Mesenchymal stem cell (in vitro differentiated cells and primary cell): ENCODE data around the gene KRT13.

Experiments
- DNase-seq: peaks from one replicate; pipeline ENCODE4 v3.0.0-alpha.2; 2013
- H2AFZ ChIP-seq: one replicate; pipeline ENCODE4 v1.6.1; 2013; ENCODE audit warnings: low read depth, mild to moderate bottlenecking, control low read depth, inconsistent platforms, low read length, moderate library complexity
- H2AK5ac ChIP-seq: 2 replicates; pipeline ENCODE4 v1.6.1; 2013; ENCODE audit warnings: low read length, moderate library complexity, mild to moderate bottlenecking, inconsistent platforms; ENCODE audit not compliant: severe bottlenecking
- H2BK120ac ChIP-seq: one replicate; pipeline ENCODE4 v1.6.1; 2013; ENCODE audit warnings: low read depth, mild to moderate bottlenecking, inconsistent platforms, low read length, moderate library complexity
- H2BK12ac ChIP-seq, 2 experiments: one replicate each; pipeline ENCODE4 v1.6.1; 2013; ENCODE audit warnings: inconsistent platforms in 2 of 2, low read length in 2 of 2, mild to moderate bottlenecking in 2 of 2, moderate library complexity in 2 of 2, control low read depth in 1 of 2
- H2BK15ac ChIP-seq: one replicate; pipeline ENCODE4 v1.6.1; 2013; ENCODE audit warnings: mild to moderate bottlenecking, low read depth, inconsistent platforms; ENCODE audit not compliant: poor library complexity, severe bottlenecking
- H2BK5ac ChIP-seq: 2 replicates; pipeline ENCODE4 v1.6.1; 2013; ENCODE audit warnings: low read depth, mild to moderate bottlenecking, low read length, control low read depth, inconsistent platforms; ENCODE audit not compliant: poor library complexity, severe bottlenecking
- H3K14ac ChIP-seq, 2 experiments: one replicate each; pipeline ENCODE4 v1.6.1; 2013; ENCODE audit warnings: inconsistent platforms in 2 of 2, low read length in 2 of 2, control low read depth in 1 of 2, mild to moderate bottlenecking in 1 of 2, moderate library complexity in 1 of 2
- H3K18ac ChIP-seq, 2 experiments: one replicate each; pipeline ENCODE4 v1.6.1; 2013; ENCODE audit warnings: inconsistent platforms in 2 of 2, low read length in 2 of 2, control low read depth in 1 of 2, low read depth in 1 of 2, mild to moderate bottlenecking in 1 of 2
- H3K23ac ChIP-seq, 2 experiments: one replicate each; pipeline ENCODE4 v1.6.1; 2013; ENCODE audit warnings: inconsistent platforms in 2 of 2, low read length in 2 of 2, mild to moderate bottlenecking in 2 of 2, moderate library complexity in 2 of 2, control low read depth in 1 of 2
- H3K27ac ChIP-seq: 2 replicates; pipeline ENCODE4 v1.5.1; 2013; ENCODE audit warnings: mild to moderate bottlenecking, moderate library complexity, low read length, control low read depth, inconsistent platforms; ENCODE audit not compliant: poor library complexity, severe bottlenecking
- H3K27me3 ChIP-seq, 2 experiments: 2 replicates each; pipeline versions ENCODE4 v1.6.1 to v1.7.0; 2013; ENCODE audit warnings: low read length in 2 of 2, mild to moderate bottlenecking in 2 of 2, moderate library complexity in 2 of 2, control low read depth in 1 of 2, inconsistent platforms in 1 of 2; ENCODE audit not compliant: control insufficient read depth in 1 of 2, insufficient read depth in 1 of 2
- H3K36me3 ChIP-seq, 2 experiments: 2 replicates each; pipeline versions ENCODE4 v1.6.1 to v1.7.0; 2013; ENCODE audit warnings: low read length in 2 of 2, control low read depth in 1 of 2, inconsistent platforms in 1 of 2, low read depth in 1 of 2, mild to moderate bottlenecking in 1 of 2; ENCODE audit not compliant: insufficient read depth in 2 of 2, control insufficient read depth in 1 of 2
- H3K4ac ChIP-seq, 2 experiments: one replicate each; pipeline ENCODE4 v1.6.1; 2013; ENCODE audit warnings: inconsistent platforms in 2 of 2, low read length in 2 of 2, mild to moderate bottlenecking in 2 of 2, moderate library complexity in 2 of 2, control low read depth in 1 of 2, low read depth in 1 of 2
- H3K4me1 ChIP-seq: 2 replicates; pipeline ENCODE4 v1.6.1; 2013; ENCODE audit warnings: low read depth, low read length, control low read depth; ENCODE audit not compliant: control insufficient read depth, insufficient read depth
- H3K4me2 ChIP-seq: 2 replicates; pipeline ENCODE4 v1.6.1; 2013; ENCODE audit warnings: low read length, mild to moderate bottlenecking, inconsistent platforms; ENCODE audit not compliant: poor library complexity, severe bottlenecking
- H3K4me3 ChIP-seq, 2 experiments: 2 replicates each; pipeline versions ENCODE4 v1.5.1 to v1.7.0; 2013; ENCODE audit warnings: low read length in 2 of 2, mild to moderate bottlenecking in 2 of 2, control low read depth in 1 of 2, low read depth in 1 of 2; ENCODE audit not compliant: insufficient read depth in 1 of 2
- H3K79me1 ChIP-seq: replicated peaks from 2 replicates; pipeline ENCODE4 v1.6.1; 2013; ENCODE audit warnings: mild to moderate bottlenecking, control low read depth, low read length, inconsistent platforms; ENCODE audit not compliant: poor library complexity, severe bottlenecking
- H3K9ac ChIP-seq: 2 replicates; pipeline ENCODE4 v1.7.0; 2013; ENCODE audit warnings: mild to moderate bottlenecking, low read length, moderate library complexity
- H3K9me3 ChIP-seq: 2 replicates; pipeline ENCODE4 v1.7.0; 2013; ENCODE audit warnings: mild to moderate bottlenecking, low read length; ENCODE audit not compliant: control insufficient read depth
- H4K8ac ChIP-seq: one replicate; pipeline ENCODE4 v1.6.1; 2013; ENCODE audit warnings: inconsistent platforms, mild to moderate bottlenecking, low read length, moderate library complexity
- H4K91ac ChIP-seq: one replicate; pipeline ENCODE4 v1.6.1; 2013; ENCODE audit warnings: mild to moderate bottlenecking, low read length, inconsistent platforms
- WGBS: methylation state at CpG from one replicate; pipeline ENCODE4 v1.1.7; 2013; ENCODE audit warnings: mixed read lengths; 5-methylcytosine and 5-hydroxymethylcytosine counted together

KRT13 gene

DNA sequence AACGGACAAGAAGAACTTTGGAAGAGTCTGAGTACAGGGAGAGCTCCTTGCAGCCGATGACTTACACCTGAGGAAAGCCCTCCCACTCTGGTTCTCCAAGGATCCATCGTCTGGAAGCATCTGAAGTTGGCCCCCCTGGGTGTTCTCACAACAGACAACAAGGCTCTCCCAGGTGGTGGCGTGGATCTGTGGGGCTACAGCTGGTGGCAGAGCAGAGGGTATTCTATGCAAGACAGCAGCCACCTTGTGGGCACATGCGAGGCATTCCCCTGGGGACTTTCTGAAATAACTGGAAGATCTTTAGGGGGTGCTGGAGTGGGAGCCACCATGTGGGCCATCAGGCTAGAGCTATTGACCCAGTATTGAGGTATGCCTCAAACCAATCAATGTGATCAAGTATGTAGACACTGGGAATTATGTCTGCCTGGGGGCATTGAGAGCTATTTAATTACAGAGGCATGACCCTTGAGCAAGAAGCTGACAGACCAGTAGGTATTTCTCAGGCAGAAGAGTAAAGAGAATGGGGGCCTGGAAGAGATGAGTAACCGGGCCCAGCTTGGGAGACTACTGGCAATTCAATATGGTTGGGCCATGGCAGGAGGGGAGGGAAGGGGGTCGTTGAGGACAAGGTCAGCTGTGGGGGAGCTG, 29.6 kb upstream of the KRT13 start:
- H3K4me3 ChIP-seq, result no peak overlapping the region

DNA sequence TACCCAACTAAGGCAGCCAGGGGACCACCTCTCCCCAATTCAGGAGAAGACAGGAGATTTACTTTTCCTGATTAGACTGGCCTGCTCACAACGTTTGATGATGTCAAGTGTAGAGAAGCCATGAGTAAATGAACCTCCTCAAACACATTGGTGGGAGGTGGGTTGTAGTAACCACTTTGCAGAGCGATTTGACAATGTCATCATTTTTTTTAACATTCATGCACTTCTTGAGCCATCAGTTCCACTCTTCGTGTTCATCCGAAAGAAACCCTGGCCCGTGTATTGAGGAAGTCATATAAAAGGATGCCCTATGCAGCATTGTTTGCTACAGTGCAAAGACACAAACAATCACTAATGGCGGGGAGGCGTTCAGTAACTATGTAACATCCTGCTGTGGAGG, 28.2 kb upstream of the KRT13 start:
- H2BK5ac ChIP-seq, result no peak overlapping the region
- no peaks in the 10 kb centered on the region for H3K79me1 ChIP-seq
- H3K9me3 ChIP-seq, result no peaks in the 10 kb centered on the region
- H3K4ac ChIP-seq, result no peak overlapping the region
- DNase-seq, result no peak
- H3K4me1 ChIP-seq, result peaks cover 34% of the 10 kb centered on the region
- peak overlapping the region; percentile 58 for H2BK15ac ChIP-seq
- 94% methylated on average over 6 of the region's 7 CpGs for WGBS
- H3K27ac ChIP-seq, result no peak overlapping the region
- no peak overlapping the region for H3K4me3 ChIP-seq
- no peak overlapping the region for H2AK5ac ChIP-seq
- H2BK120ac ChIP-seq, result no peak overlapping the region
- no peak overlapping the region for H4K8ac ChIP-seq
- no peak overlapping the region for H3K4me2 ChIP-seq
- no peaks in the 10 kb centered on the region for H3K36me3 ChIP-seq
- H3K18ac ChIP-seq, result no peak overlapping the region
- H3K9ac ChIP-seq, result no peak overlapping the region
- H3K23ac ChIP-seq, result no peak overlapping the region
- H2AFZ ChIP-seq, result no peak overlapping the region
- H2BK12ac ChIP-seq, result no peak overlapping the region
- H3K14ac ChIP-seq, result no peak overlapping the region
- H3K27me3 ChIP-seq, result peaks cover 0 to 27% of the 10 kb centered on the region in 2 experiments
- H4K91ac ChIP-seq, result no peak overlapping the region

More for the DNA sequence above, 29.6 kb upstream of the KRT13 start:
- 88% methylated on average over 7 of the region's 7 CpGs for WGBS
- H4K8ac ChIP-seq, result no peak overlapping the region
- H3K18ac ChIP-seq, result no peak overlapping the region
- H3K36me3 ChIP-seq, result no peaks in the 10 kb centered on the region
- H3K27me3 ChIP-seq, result peaks cover 0 to 31% of the 10 kb centered on the region in 2 experiments
- no peak overlapping the region for H2BK5ac ChIP-seq
- H3K14ac ChIP-seq, result no peak overlapping the region
- H3K27ac ChIP-seq, result no peak overlapping the region
- no peak overlapping the region for H3K4me2 ChIP-seq
- no peaks in the 10 kb centered on the region for H3K9me3 ChIP-seq
- H3K9ac ChIP-seq, result no peak overlapping the region
- H2AK5ac ChIP-seq, result peak overlapping the region; percentile 30
- H2BK120ac ChIP-seq, result no peak overlapping the region
- H3K23ac ChIP-seq, result no peak overlapping the region
- H4K91ac ChIP-seq, result peak overlapping the region; percentile 35
- H3K4ac ChIP-seq, result peak overlapping the region in 1 of 2 experiments; percentile 31
- H3K79me1 ChIP-seq, result no peaks in the 10 kb centered on the region
- peak overlapping the region; percentile 77 for H2BK15ac ChIP-seq
- peak overlapping the region in 1 of 2 experiments; percentile 19 for H2BK12ac ChIP-seq
- no peak for DNase-seq
- peaks cover 35% of the 10 kb centered on the region for H3K4me1 ChIP-seq
- no peak overlapping the region for H2AFZ ChIP-seq

DNA sequence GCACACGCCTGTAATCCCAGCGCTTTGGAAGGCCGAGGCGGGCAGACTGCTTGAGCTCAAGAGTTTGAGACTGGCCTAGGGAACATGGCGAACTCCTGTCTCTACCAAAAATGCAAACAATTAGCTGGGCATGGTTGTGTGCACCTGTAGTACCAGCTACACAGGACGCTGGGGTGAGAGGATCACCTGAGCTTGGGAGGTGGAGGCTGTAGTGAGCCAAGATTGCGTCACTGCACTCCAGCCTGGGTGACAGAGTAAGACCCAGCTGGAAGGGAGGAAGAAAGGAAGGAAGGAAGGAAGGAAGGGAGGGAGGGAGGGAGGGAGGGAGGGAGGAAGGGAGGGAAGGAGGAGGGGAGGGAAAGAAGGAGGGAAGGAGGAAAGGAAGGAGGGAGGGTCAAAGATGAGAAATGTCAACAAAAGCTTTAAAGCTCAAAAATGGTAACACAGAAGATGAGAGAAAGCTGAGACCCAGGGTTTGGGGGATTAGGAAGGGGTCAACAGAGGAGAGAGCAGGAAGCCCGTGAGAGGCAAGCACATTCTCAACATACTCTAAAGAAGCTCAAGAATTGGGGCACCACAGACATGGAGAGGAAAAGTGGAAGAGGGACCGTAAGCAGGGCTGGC, 27.6 kb upstream of the KRT13 start:
- H3K9ac ChIP-seq, result no peak overlapping the region
- H2AFZ ChIP-seq, result no peak overlapping the region
- no peaks in the 10 kb centered on the region for H3K36me3 ChIP-seq
- peaks cover 32% of the 10 kb centered on the region for H3K4me1 ChIP-seq
- H4K91ac ChIP-seq, result peak overlapping the region; percentile 40
- H3K4me3 ChIP-seq, result no peak overlapping the region
- WGBS, result 90% methylated on average over 8 of the region's 9 CpGs
- no peak overlapping the region for H3K18ac ChIP-seq
- no peak overlapping the region for H3K27ac ChIP-seq
- H2BK120ac ChIP-seq, result no peak overlapping the region
- no peak overlapping the region for H3K4me2 ChIP-seq
- no peaks in the 10 kb centered on the region for H3K9me3 ChIP-seq
- no peaks in the 10 kb centered on the region for H3K79me1 ChIP-seq
- H3K4ac ChIP-seq, result no peak overlapping the region
- DNase-seq, result no peak
- H2BK12ac ChIP-seq, result peak overlapping the region in 1 of 2 experiments; percentile 22
- H2BK15ac ChIP-seq, result peak overlapping the region; percentile 58
- H3K23ac ChIP-seq, result no peak overlapping the region
- H4K8ac ChIP-seq, result no peak overlapping the region
- H3K14ac ChIP-seq, result no peak overlapping the region
- peaks cover 0 to 32% of the 10 kb centered on the region in 2 experiments for H3K27me3 ChIP-seq
- no peak overlapping the region for H2AK5ac ChIP-seq
- no peak overlapping the region for H2BK5ac ChIP-seq

DNA sequence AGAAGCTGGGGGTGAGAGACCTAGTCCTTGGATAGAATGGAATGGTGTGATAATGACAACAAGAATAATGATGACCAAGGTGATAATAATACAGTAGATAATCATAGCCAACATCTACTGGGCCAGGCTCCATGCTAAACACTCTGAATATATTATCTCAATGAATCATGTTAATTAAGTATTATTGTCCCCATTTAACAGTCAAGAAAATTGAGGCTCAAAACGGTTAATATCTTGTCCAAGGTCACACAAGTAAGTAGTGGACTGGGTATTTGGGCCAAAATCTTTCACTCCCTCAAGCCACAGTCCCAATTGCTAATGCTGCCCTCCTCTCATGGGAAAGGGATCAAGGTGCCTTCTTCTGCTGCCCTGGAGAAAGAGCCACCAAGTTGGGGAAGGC, 26.6 kb upstream of the KRT13 start:
- Histone ChIP-seq H3K4me3 (no peak overlapping the region), H4K91ac (no peak overlapping the region), H4K8ac (no peak overlapping the region), H3K9ac (no peak overlapping the region), H3K4ac (peak overlapping the region in 1 of 2 experiments; percentile 9), H3K27me3 (peaks cover 0 to 36% of the 10 kb centered on the region in 2 experiments), H3K14ac (no peak overlapping the region), H3K79me1 (peaks cover 2% of the 10 kb centered on the region), H2AK5ac (no peak overlapping the region), H3K9me3 (no peaks in the 10 kb centered on the region), H2BK15ac (no peak overlapping the region), H2BK12ac (no peak overlapping the region), H3K18ac (no peak overlapping the region), H2BK120ac (no peak overlapping the region), H3K23ac (no peak overlapping the region), H3K4me1 (peaks cover 38% of the 10 kb centered on the region), H3K27ac (no peak overlapping the region), H3K36me3 (no peaks in the 10 kb centered on the region), H2BK5ac (no peak overlapping the region), H3K4me2 (no peak overlapping the region), H2AFZ (no peak overlapping the region)
- 71% methylated on average over 1 of the region's 1 CpG for WGBS
- no peak for DNase-seq
